Suprapubic skin (tissue), 4 donors: Measurements from ENCODE around the gene ZNF394. TPM values are rescaled to one million over a fixed set of nuclear protein-coding genes. Genes with fewer than 3 reads are reported as not detected.

ENCODE experiments used
- DNase-seq, 2 donors: peaks; one replicate each; pipeline ENCODE4 v3.0.0-alpha.2; 2019; ENCODE audit warnings: low spot score in 2 of 2
- H3K27ac ChIP-seq: fragments of 200-600 bp; sonication (generic); one replicate; pipeline ENCODE4 v1.5.1; 2019
- H3K27me3 ChIP-seq: fragments of 200-600 bp; sonication (generic); one replicate; pipeline ENCODE4 v1.5.1; 2019
- H3K36me3 ChIP-seq: fragments of 200-600 bp; sonication (generic); one replicate; pipeline ENCODE4 v1.5.1; 2019
- H3K4me1 ChIP-seq: fragments of 200-600 bp; sonication (generic); one replicate; pipeline ENCODE4 v1.5.1; 2019
- H3K4me3 ChIP-seq: fragments of 200-600 bp; sonication (generic); one replicate; pipeline ENCODE4 v1.5.1; 2019; ENCODE audit warnings: mild to moderate bottlenecking
- H3K9me3 ChIP-seq: fragments of 200-600 bp; sonication (generic); one replicate; pipeline ENCODE4 v1.5.1; 2019
- CTCF ChIP-seq, 2 donors: fragments of 200-600 bp in 1 of 2; fragments of 450-650 bp in 1 of 2; sonication (generic) in 1 of 2; IDR thresholded peaks; one replicate each; pipeline ENCODE4 v1.5.1; 2016 to 2019; ENCODE audit warnings: antibody characterized with exemption in 2 of 2, mild to moderate bottlenecking in 1 of 2, moderate library complexity in 1 of 2
- EP300 ChIP-seq: sonication (generic); formaldehyde crosslinking; IDR thresholded peaks from one replicate; pipeline ENCODE4 v1.6.1; 2017; ENCODE audit warnings: antibody characterized with exemption
- POLR2A ChIP-seq, 2 donors: fragments of 450-650 bp; IDR thresholded peaks; one replicate each; pipeline ENCODE4 v1.6.1; 2017; ENCODE audit warnings: antibody characterized with exemption in 2 of 2, mild to moderate bottlenecking in 2 of 2, moderate library complexity in 2 of 2
- POLR2AphosphoS5 ChIP-seq, 3 donors: sonication (generic); formaldehyde crosslinking; IDR thresholded peaks; one replicate each; pipeline ENCODE4 v1.6.1; 2017; ENCODE audit warnings: antibody characterized with exemption in 3 of 3
- WGBS: methylation state at CpG from one replicate; pipeline ENCODE4 v1.1.5; 2018; 5-methylcytosine and 5-hydroxymethylcytosine counted together
- total RNA-seq, 4 donors: library from RNA; depleted of rRNA; stranded (reverse); fragments of >200 nt; gene quantifications; one replicate each; pipeline ENCODE4 v1.1.0, GENCODE V29; 2016

Gene ZNF394
- total RNA-seq, 4 donors from 2014 or later = 39.4 to 63.2 (median 53.9) TPM

DNA sequence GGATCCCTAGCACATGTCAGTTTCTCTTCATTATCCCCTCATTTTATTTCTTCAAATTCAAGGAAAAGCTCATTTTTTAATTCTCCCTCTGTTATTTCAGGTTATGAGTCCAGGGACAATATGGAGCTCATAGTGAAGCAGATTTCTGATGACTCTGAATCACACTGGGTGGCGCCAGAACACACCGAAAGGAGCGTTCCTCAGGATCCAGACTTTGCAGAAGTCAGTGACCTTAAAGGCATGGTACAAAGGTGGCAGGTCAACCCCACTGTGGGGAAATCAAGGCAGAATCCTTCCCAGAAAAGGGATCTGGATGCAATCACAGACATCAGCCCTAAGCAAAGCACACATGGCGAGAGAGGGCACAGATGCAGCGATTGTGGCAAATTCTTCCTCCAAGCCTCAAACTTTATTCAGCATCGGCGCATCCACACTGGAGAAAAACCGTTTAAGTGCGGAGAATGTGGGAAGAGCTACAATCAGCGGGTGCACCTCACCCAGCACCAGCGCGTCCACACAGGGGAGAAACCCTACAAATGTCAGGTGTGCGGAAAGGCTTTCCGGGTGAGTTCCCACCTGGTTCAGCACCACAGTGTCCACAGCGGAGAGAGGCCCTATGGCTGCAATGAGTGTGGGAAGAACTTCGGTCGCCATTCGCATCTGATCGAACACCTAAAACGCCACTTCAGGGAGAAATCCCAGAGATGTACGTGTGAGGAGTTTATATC is 25.8 kb upstream of the ZNF394 start:
- TF ChIP-seq CTCF (IDR thresholded peaks at IDR 0.05) (peak in 1 of 2 donors; percentile 13), POLR2A (IDR thresholded peaks at IDR 0.05) (no peak)
- Histone ChIP-seq H3K4me1 (no peaks in the 10 kb centered on the region), H3K4me3 (no peak overlapping the region), H3K36me3 (peaks cover 74% of the 10 kb centered on the region), H3K27ac (no peak overlapping the region), H3K9me3 (peaks cover 8% of the 10 kb centered on the region), H3K27me3 (no peaks in the 10 kb centered on the region)
- WGBS = 92% methylated on average over 21 of the region's 21 CpGs
- no peak for DNase-seq

DNA sequence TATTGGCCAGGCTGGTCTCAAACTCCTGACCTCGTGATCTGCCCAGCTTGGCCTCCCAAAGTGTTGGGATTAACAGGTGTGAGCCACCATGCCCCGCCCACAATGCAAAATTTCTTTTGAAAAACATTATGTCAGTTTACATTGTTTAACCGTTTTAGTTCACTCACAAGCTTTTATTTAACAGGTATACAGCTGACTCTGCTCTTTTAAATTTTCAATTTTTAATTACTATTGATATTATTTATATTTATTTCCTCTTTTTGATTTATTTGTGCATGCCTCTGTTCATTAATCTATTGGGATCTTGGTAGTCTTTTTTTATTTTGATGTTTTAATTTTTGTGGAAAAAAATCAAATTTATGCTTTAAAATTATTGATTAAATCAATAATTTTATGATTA is 21.3 kb upstream of the ZNF394 start:
- TF ChIP-seq EP300 (no peak), POLR2A (IDR thresholded peaks at IDR 0.05) (no peak), CTCF (IDR thresholded peaks at IDR 0.05) (no peak), POLR2AphosphoS5 (IDR thresholded peaks at IDR 0.05) (no peak)
- Histone ChIP-seq H3K4me3 (no peak overlapping the region), H3K27ac (no peak overlapping the region), H3K27me3 (no peaks in the 10 kb centered on the region), H3K36me3 (peaks cover 65% of the 10 kb centered on the region), H3K9me3 (no peaks in the 10 kb centered on the region), H3K4me1 (no peaks in the 10 kb centered on the region)
- DNase-seq = no peak
- WGBS = 92% methylated on average over 3 of the region's 3 CpGs

DNA sequence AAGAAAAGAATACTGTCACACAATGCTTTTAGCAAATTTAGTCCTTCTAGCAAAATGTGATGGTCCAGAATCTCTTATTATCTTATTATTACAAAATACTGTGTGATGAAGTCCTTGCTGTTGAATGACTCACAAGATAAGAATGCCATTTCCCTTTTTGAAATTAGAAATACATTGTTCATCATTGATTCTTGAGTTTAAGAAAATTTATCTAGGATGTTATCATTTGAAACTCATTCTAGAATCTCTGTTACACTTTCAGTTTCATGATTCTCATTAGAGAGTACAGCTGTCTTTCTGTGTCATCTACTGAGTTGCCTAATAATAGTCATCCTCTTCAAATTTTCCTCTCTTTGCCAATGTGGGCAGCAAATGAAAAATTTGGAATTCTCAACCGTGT is 14.0 kb upstream of the ZNF394 start:
- no peaks in the 10 kb centered on the region for H3K9me3 ChIP-seq
- DNase-seq = no peak
- TF ChIP-seq CTCF (IDR thresholded peaks at IDR 0.05) = no peak
- TF ChIP-seq EP300 = no peak
- H3K36me3 ChIP-seq = peaks cover 55% of the 10 kb centered on the region
- WGBS = 100% methylated on average over 1 of the region's 1 CpG
- no peak overlapping the region for H3K4me3 ChIP-seq
- H3K27me3 ChIP-seq = no peaks in the 10 kb centered on the region
- no peaks in the 10 kb centered on the region for H3K4me1 ChIP-seq
- H3K27ac ChIP-seq = no peak overlapping the region

- DNase-seq = no peak
- WGBS = 2% methylated on average over 8 of the region's 11 CpGs
Observed at GRCh38 chr7:99505324-99505662, 5.2 kb upstream of the ZNF394 start.

More at GRCh38 chr7:99505324-99505662, 5.2 kb upstream of the ZNF394 start:
- TF ChIP-seq CTCF (IDR thresholded peaks at IDR 0.05) (no peak), POLR2A (IDR thresholded peaks at IDR 0.05) (no peak), EP300 (no peak), POLR2AphosphoS5 (IDR thresholded peaks at IDR 0.05) (no peak)
- H3K27me3 ChIP-seq = no peaks in the 10 kb centered on the region
- no peaks in the 10 kb centered on the region for H3K9me3 ChIP-seq
- H3K4me3 ChIP-seq = peak overlapping the region; percentile 60
- peak overlapping the region; percentile 82 for H3K27ac ChIP-seq
- no peaks in the 10 kb centered on the region for H3K36me3 ChIP-seq
- peaks cover 35% of the 10 kb centered on the region for H3K4me1 ChIP-seq
